GM12891 (cell line): Measurements from ENCODE around the gene TPRG1L.

Source experiments
- POLR2A ChIP-seq: IDR thresholded peaks from 2 replicates; pipeline ENCODE4 v1.6.1; 2011; ENCODE audit warnings: low read depth, low read length, control low read depth
- POLR2AphosphoS5 ChIP-seq: IDR thresholded peaks from 2 replicates; pipeline ENCODE4 v1.6.1; 2011; ENCODE audit warnings: low read depth, low read length, control low read depth
- TAF1 ChIP-seq: IDR thresholded peaks from 2 replicates; pipeline ENCODE4 v1.6.1; 2011; ENCODE audit warnings: low read depth, low read length, control low read depth

- TF ChIP-seq POLR2AphosphoS5, result no peak
- no peak for TF ChIP-seq POLR2A
- TF ChIP-seq TAF1, result no peak
These were observed 6.9 kb upstream of the TPRG1L start for GRCh38 chr1:3617806-3618345.
